Type B pancreatic cell (in vitro differentiated cells): Measurements from ENCODE around the gene MEIS2. TPM values are rescaled to one million over a fixed set of nuclear protein-coding genes. Genes with fewer than 3 reads are reported as not detected.

ENCODE experiments used
- DNase-seq: peaks from one replicate; pipeline ENCODE4 v3.0.0; 2021; ENCODE audit warnings: mixed read lengths; ENCODE audit not compliant: unreplicated experiment; ENCODE audit errors: extremely low spot score
- H3K27ac Mint-ChIP-seq: 2 replicates; pipeline ENCODE4 v1.8.0; 2021; ENCODE audit warnings: mild to moderate bottlenecking, mixed read lengths
- H3K27me3 Mint-ChIP-seq: 2 replicates; pipeline ENCODE4 v1.8.0; 2021; ENCODE audit warnings: mixed read lengths
- H3K36me3 Mint-ChIP-seq: 2 replicates; pipeline ENCODE4 v1.8.0; 2021; ENCODE audit warnings: mixed read lengths
- H3K4me1 Mint-ChIP-seq: one replicate; pipeline ENCODE4 v1.8.0; 2021; ENCODE audit warnings: mixed read lengths; ENCODE audit not compliant: unreplicated experiment
- H3K4me3 Mint-ChIP-seq: 2 replicates; pipeline ENCODE4 v1.8.0; 2021; ENCODE audit warnings: mild to moderate bottlenecking, mixed read lengths
- H3K9me3 Mint-ChIP-seq: 2 replicates; pipeline ENCODE4 v1.8.0; 2021; ENCODE audit warnings: mixed read lengths
- CTCF ChIP-seq: fragments of 200-600 bp; sonication (generic); conservative IDR thresholded peaks from 2 replicates; pipeline ENCODE4 v1.5.0; 2021; ENCODE audit warnings: antibody characterized with exemption, mild to moderate bottlenecking
- total RNA-seq: library from RNA; stranded (reverse); gene quantifications from 2 replicates; pipeline ENCODE4 v1.2.1, GENCODE V29; 2021; ENCODE audit warnings: low replicate concordance

The MEIS2 gene
- total RNA-seq, 1 donor from 2014 or later: 211 TPM

- peaks cover 13% of the 10 kb centered on the region for H3K36me3 Mint-ChIP-seq
- no peak for DNase-seq
- H3K9me3 Mint-ChIP-seq: no peaks in the 10 kb centered on the region
- H3K27me3 Mint-ChIP-seq: no peaks in the 10 kb centered on the region
- H3K4me3 Mint-ChIP-seq: no peak overlapping the region
- TF ChIP-seq CTCF: no peak
- H3K4me1 Mint-ChIP-seq: peaks cover 13% of the 10 kb centered on the region
- H3K27ac Mint-ChIP-seq: no peak overlapping the region
Measured at GRCh38 chr15:36907295-36907694, 193.1 kb downstream of the MEIS2 start.

- Mint-ChIP-seq H3K27ac (no peak overlapping the region), H3K36me3 (peaks cover 8% of the 10 kb centered on the region), H3K4me1 (peaks cover 16% of the 10 kb centered on the region), H3K4me3 (no peak overlapping the region), H3K27me3 (no peaks in the 10 kb centered on the region), H3K9me3 (no peaks in the 10 kb centered on the region)
- TF ChIP-seq CTCF: no peak
- no peak for DNase-seq
Measured at GRCh38 chr15:36905908-36906307, 194.4 kb downstream of the MEIS2 start.

GRCh38 chr15:36904715-36905114 lies 195.6 kb downstream of the MEIS2 start:
- TF ChIP-seq CTCF: no peak
- H3K36me3 Mint-ChIP-seq: peaks cover 11% of the 10 kb centered on the region
- H3K4me1 Mint-ChIP-seq: peaks cover 21% of the 10 kb centered on the region
- no peak overlapping the region for H3K27ac Mint-ChIP-seq
- no peak for DNase-seq
- no peaks in the 10 kb centered on the region for H3K27me3 Mint-ChIP-seq
- no peaks in the 10 kb centered on the region for H3K9me3 Mint-ChIP-seq
- no peak overlapping the region for H3K4me3 Mint-ChIP-seq

- no peaks in the 10 kb centered on the region for H3K9me3 Mint-ChIP-seq
- H3K27me3 Mint-ChIP-seq: no peaks in the 10 kb centered on the region
- H3K27ac Mint-ChIP-seq: no peak overlapping the region
- no peak overlapping the region for H3K4me3 Mint-ChIP-seq
- no peak for DNase-seq
- peaks cover 4% of the 10 kb centered on the region for H3K36me3 Mint-ChIP-seq
- TF ChIP-seq CTCF: no peak
- peaks cover 17% of the 10 kb centered on the region for H3K4me1 Mint-ChIP-seq
Measured at GRCh38 chr15:36903922-36904556, 196.3 kb downstream of the MEIS2 start.

GRCh38 chr15:36903195-36903594 lies 197.2 kb downstream of the MEIS2 start:
- no peaks in the 10 kb centered on the region for H3K9me3 Mint-ChIP-seq
- H3K27ac Mint-ChIP-seq: no peak overlapping the region
- peaks cover 24% of the 10 kb centered on the region for H3K4me1 Mint-ChIP-seq
- no peaks in the 10 kb centered on the region for H3K27me3 Mint-ChIP-seq
- no peak for DNase-seq
- H3K4me3 Mint-ChIP-seq: peak overlapping the region; percentile 4
- no peak for TF ChIP-seq CTCF
- H3K36me3 Mint-ChIP-seq: peaks cover 3% of the 10 kb centered on the region
